ENCODE measurements around the gene ZSWIM5.
"Not testable (repeated sequence)": the region's sequence is repeated elsewhere in the genome, so short reads cannot be mapped to it uniquely, and the experiment has no call there.

The ZSWIM5 gene

GRCh38 chr1:45001011-45001481, 205.4 kb downstream of the ZSWIM5 start:
- DNase-seq, result no peak

DNA sequence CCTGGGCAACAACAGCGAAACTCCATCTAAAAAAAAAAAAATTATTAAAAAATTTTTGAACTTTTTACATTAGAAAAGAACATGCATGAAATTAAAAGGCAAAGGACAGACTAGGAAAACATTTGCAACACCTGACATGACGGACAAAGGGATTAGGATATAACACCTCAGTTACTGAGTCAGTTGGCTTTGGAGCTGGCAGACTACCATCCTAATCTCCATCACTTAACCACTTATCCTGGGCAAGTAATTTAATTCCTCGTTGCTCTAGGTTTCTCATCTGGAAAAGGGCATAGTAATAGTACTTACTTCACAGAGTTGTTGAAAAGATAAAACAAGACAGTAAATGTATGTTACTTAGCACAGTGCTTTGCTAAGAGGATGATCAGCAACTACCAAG, 207.2 kb downstream of the ZSWIM5 start:
- no peak for DNase-seq

DNA sequence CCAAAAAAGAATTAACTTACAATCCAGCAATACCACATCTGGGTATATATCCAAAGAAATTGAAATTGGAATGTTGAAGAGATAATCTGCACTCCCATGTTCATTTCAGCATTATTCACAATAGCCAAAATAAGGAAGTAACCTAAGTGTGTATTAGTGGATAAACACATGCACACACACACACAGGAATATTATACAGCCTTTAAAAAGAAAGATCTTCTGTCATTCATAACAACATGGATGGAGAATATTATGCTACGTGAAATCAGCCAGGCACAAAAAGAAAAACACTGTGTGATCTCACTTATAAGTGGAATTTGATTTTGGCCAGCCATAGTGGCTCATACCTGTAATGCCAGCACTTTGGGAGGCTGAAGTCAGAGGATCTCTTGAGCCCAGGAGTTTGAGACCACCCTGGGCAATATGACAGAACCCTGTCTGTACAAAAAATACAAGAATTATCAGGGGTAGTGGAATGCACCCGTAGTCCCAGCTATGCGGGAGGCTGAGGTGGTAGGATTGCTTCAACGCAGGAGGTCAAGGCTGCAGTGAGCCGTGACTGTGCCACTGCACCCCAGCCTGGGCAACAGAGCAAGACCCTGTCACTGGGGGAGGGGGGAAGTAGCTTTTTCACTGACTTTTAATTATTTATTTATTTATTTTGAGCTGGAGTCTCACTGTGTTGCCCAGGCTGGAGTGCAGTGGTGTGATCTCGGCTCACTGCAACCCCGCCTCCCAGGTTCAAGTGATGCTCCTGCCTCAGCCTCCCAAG, 210.8 kb downstream of the ZSWIM5 start:
- no peak for DNase-seq

- no peak for DNase-seq
These were observed 212.0 kb downstream of the ZSWIM5 start for GRCh38 chr1:44994309-44994898.

- no peak for DNase-seq
These were observed 217.8 kb downstream of the ZSWIM5 start for GRCh38 chr1:44988531-44989156.

- no peak for DNase-seq
These were observed 220.6 kb downstream of the ZSWIM5 start for GRCh38 chr1:44985747-44986359.

GRCh38 chr1:44977372-44977771, 229.0 kb downstream of the ZSWIM5 start:
- not testable (repeated sequence) for DNase-seq

- DNase-seq, result no peak
These were observed 230.2 kb downstream of the ZSWIM5 start for GRCh38 chr1:44976252-44976651.

DNA sequence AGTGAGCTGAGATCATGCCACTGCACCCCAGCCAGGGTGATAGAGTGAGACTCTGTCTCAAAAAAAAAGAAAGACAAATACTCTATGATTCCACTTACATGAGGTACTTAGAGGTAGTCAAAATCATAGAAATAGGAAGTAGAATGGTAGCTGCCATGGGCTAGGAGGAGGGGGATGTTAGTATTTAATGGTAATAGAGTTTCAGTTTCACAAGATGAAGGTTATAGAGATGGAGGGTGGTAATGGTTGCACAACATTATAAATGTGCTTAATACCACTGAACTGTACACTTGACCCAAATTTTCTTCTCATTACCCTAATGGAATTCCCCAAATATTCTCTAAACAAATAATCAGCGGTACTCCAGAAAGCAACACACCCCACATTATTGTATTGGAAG, 232.8 kb downstream of the ZSWIM5 start:
- no peak for DNase-seq

DNA sequence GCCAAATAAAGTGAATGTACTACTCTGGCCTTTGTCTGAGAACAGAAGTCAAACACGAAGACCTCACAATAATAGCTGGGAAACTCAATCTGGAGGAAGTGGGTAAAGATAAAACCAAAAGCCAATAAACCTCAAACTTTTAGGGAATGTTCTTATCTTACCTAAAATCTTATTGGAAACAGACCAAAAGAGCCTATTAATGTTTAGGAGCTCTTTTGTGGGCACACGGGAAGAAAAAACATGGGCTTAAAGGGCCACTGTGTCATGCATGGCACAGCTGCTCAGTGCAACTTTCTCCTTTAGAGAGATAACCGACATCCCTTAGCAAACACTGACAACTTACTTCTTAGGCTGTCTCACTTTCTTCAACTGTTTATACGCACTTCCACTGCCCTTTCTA, 236.1 kb downstream of the ZSWIM5 start:
- DNase-seq, result no peak

Measured in T-helper 1 cell (primary cell).